Vagina (tissue), 2 donors: Measurements from ENCODE around the gene ADARB2. TPM values are rescaled to one million over a fixed set of nuclear protein-coding genes. Genes with fewer than 3 reads are reported as not detected.

Experiments
- DNase-seq, 2 donors: peaks; one replicate each; pipeline ENCODE4 v3.0.0-alpha.2; 2017; ENCODE audit errors: extremely low spot score in 2 of 2
- H3K27ac ChIP-seq: fragments of 200-600 bp; sonication (generic); one replicate; pipeline ENCODE4 v1.5.1; 2019
- H3K27me3 ChIP-seq: fragments of 200-600 bp; sonication (generic); one replicate; pipeline ENCODE4 v1.5.1; 2019
- H3K36me3 ChIP-seq, 2 donors: fragments of 200-600 bp; sonication (generic); one replicate each; pipeline ENCODE4 v1.5.1; 2017 to 2019
- H3K4me1 ChIP-seq: fragments of 200-600 bp; sonication (generic); one replicate; pipeline ENCODE4 v1.5.1; 2019
- H3K4me3 ChIP-seq, 2 donors: fragments of 200-600 bp; sonication (generic); 1 replicate in 1 of 2; 2 replicates in 1 of 2; pipeline ENCODE4 v1.5.1; 2016 to 2019
- H3K9me3 ChIP-seq: fragments of 200-600 bp; sonication (generic); one replicate; pipeline ENCODE4 v1.5.1; 2019
- POLR2A ChIP-seq, 2 donors: fragments of 450-650 bp; IDR thresholded peaks; one replicate each; pipeline ENCODE4 v1.6.1; 2017; ENCODE audit warnings: antibody characterized with exemption in 2 of 2, mild to moderate bottlenecking in 2 of 2, moderate library complexity in 2 of 2
- POLR2AphosphoS5 ChIP-seq, 2 donors: sonication (generic); formaldehyde crosslinking; IDR thresholded peaks; one replicate each; pipeline ENCODE4 v1.9.0; 2017; ENCODE audit warnings: antibody characterized with exemption in 2 of 2, mild to moderate bottlenecking in 2 of 2, low read depth in 1 of 2; ENCODE audit not compliant: insufficient read depth in 1 of 2
- intact Hi-C: fragments of 100-400 bp; cut with DNase I; formaldehyde crosslinking; loops from one replicate; pipeline ENCODE4 v1.15.1; 2023
- total RNA-seq: library from RNA; depleted of rRNA; stranded (reverse); fragments of >200 nt; gene quantifications from one replicate; pipeline ENCODE4 v1.2.3, GENCODE V29; 2016
- TF ChIP-seq, protein P1 (sequence below), 3 experiments: fragments of 450-650 bp in 2 of 3; fragments of 200-600 bp in 1 of 3; sonication (generic) in 1 of 3; IDR thresholded peaks; one replicate each; pipeline ENCODE4 v1.5.1; 2017 to 2019; ENCODE audit warnings: antibody characterized with exemption in 3 of 3, mild to moderate bottlenecking in 2 of 3, moderate library complexity in 2 of 3

ADARB2 gene
- total RNA-seq, 1 donor from 2014 or later = 3.4 TPM

DNA sequence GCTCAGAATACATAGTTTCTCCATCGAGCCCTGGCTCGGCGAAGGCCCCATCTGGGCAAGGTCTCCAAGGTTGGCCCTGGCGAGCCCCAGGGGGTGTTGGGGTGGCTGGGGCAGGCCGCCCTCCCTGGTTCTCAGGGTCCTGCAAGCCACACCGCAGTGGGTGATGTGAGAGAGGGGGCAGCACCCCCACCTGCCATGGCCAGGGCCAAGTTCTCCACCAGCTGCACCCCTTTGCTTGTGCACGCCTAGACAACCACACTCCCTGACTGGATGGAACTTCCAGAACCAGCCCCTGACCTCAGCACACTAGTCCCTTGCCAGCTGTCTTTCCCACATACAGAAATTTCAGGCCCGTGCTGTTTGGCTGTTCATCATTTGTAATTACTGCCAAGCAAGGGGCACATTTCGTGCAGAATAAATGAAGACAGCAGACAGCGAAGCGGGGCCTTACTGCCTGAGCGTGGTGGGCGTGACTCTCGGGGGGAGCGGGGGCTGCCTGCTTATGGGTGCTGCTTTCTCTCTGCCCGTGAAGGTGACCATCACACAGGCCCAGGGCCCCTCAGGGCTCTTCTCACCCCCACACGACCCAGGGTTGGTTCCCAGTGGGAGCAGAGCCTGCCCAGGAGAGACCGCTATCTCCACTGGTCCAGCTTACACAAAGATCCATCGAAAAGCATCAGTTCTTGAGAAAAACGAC, 85.9 kb downstream of the ADARB2 start:
- Histone ChIP-seq H3K4me1 (no peaks in the 10 kb centered on the region), H3K27me3 (no peaks in the 10 kb centered on the region), H3K27ac (no peak overlapping the region), H3K4me3 (no peak overlapping the region), H3K36me3 (no peaks in the 10 kb centered on the region), H3K9me3 (no peaks in the 10 kb centered on the region)
- DNase-seq = no peak
- intact Hi-C loops = no loop called here
- TF ChIP-seq POLR2AphosphoS5 (IDR thresholded peaks at IDR 0.05; ENCODE audit: insufficient read depth in 1 of 2, low read depth in 1 of 2) (no peak), POLR2A (IDR thresholded peaks at IDR 0.05) (no peak)
- TF ChIP-seq, protein P1, sequence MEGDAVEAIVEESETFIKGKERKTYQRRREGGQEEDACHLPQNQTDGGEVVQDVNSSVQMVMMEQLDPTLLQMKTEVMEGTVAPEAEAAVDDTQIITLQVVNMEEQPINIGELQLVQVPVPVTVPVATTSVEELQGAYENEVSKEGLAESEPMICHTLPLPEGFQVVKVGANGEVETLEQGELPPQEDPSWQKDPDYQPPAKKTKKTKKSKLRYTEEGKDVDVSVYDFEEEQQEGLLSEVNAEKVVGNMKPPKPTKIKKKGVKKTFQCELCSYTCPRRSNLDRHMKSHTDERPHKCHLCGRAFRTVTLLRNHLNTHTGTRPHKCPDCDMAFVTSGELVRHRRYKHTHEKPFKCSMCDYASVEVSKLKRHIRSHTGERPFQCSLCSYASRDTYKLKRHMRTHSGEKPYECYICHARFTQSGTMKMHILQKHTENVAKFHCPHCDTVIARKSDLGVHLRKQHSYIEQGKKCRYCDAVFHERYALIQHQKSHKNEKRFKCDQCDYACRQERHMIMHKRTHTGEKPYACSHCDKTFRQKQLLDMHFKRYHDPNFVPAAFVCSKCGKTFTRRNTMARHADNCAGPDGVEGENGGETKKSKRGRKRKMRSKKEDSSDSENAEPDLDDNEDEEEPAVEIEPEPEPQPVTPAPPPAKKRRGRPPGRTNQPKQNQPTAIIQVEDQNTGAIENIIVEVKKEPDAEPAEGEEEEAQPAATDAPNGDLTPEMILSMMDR (IDR thresholded peaks at IDR 0.05) = no peak

DNA sequence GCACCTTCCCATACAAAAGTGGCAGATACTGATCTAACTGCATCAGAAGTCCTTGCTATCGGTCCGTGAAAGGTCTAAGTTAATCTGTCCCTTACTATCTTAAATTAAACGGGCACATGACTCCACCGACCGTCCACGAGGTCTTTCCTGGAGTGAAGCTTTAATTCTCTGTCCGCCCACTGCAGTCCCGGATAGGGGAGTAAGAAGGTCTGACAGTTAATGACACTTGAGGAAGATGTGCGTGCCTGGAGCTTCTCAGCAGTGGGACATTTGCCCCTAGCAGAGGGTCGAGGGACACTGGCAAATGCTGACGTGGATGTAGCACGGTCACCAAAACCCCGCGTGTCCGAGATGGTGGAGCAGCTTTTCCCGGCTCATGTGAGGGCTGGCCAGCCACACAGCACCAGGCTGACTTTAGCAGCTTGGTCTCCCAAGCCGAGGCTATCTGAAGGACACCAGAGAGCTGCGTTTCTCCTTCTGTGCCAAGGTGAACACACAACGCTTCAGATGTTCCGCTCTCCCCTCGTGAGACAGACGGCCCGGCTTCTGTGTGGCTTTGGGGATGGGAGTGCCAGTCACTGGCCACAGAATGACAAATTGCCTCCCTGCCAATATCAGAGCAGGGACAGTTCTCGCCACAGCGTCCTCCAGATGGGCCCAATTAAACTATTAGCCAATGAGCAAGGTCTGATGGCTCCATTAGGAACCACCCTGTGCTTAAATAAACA, 86.6 kb downstream of the ADARB2 start:
- DNase-seq = no peak
- TF ChIP-seq POLR2A (IDR thresholded peaks at IDR 0.05) (no peak), POLR2AphosphoS5 (IDR thresholded peaks at IDR 0.05; ENCODE audit: insufficient read depth in 1 of 2, low read depth in 1 of 2) (no peak)
- TF ChIP-seq, protein P1 (IDR thresholded peaks at IDR 0.05) = no peak

DNA sequence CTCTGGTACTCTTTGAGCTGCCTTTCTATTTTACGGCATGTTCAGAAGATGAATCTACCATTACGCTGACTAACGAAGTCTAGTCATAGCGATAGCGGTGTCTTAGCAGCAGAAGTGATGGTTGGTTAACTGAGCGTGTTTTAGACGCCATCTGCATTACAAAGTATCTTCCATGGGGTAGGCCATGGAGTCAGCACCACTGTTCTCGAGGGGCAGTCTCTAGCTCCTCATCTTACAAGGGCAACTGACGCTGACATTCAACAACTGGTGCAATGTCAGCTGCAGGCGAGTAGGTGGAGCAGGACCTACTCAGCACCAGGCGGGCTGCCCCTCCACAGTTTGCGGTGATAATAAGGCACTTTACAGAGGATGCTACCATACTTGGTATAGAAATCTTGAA, 88.7 kb downstream of the ADARB2 start:
- Histone ChIP-seq H3K36me3 (no peaks in the 10 kb centered on the region), H3K27ac (no peak overlapping the region), H3K27me3 (no peaks in the 10 kb centered on the region), H3K9me3 (no peaks in the 10 kb centered on the region), H3K4me1 (no peaks in the 10 kb centered on the region), H3K4me3 (no peak overlapping the region)
- DNase-seq = no peak
- intact Hi-C loops = no loop called here
- TF ChIP-seq, protein P1 (IDR thresholded peaks at IDR 0.05) = no peak
- TF ChIP-seq POLR2AphosphoS5 (IDR thresholded peaks at IDR 0.05; ENCODE audit: insufficient read depth in 1 of 2, low read depth in 1 of 2) (no peak), POLR2A (IDR thresholded peaks at IDR 0.05) (no peak)

More for the DNA sequence above, 86.6 kb downstream of the ADARB2 start:
- no peak overlapping the region for H3K4me3 ChIP-seq
- no peaks in the 10 kb centered on the region for H3K4me1 ChIP-seq
- no peaks in the 10 kb centered on the region for H3K9me3 ChIP-seq
- H3K27me3 ChIP-seq = no peaks in the 10 kb centered on the region
- no peaks in the 10 kb centered on the region for H3K36me3 ChIP-seq
- intact Hi-C loops = no loop called here
- no peak overlapping the region for H3K27ac ChIP-seq

DNA sequence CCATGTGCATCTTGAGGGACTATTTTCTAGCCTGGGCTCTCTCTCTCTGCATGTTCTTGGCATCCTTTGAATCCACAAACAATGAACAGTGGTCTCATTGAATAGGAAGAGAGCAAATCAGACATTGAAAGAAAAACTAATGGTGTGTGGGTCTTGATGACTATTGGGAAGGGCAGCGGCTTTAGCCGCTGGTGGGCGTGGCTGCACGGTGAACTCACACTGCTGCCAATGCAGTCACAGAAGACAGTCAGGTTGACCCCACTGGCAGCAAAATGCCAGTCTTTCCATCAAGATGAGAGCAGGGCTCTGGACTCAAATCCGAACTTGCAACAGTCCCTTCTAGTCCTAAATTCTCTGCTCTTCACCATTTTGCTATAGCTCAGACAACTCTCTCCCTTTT, 91.0 kb downstream of the ADARB2 start:
- Histone ChIP-seq H3K9me3 (no peaks in the 10 kb centered on the region), H3K36me3 (no peaks in the 10 kb centered on the region), H3K27ac (no peak overlapping the region), H3K4me3 (no peak overlapping the region), H3K27me3 (no peaks in the 10 kb centered on the region), H3K4me1 (no peaks in the 10 kb centered on the region)
- no peak for DNase-seq
- TF ChIP-seq, protein P1 (IDR thresholded peaks at IDR 0.05) = no peak
- no peak for TF ChIP-seq POLR2A (IDR thresholded peaks at IDR 0.05)
- no peak for TF ChIP-seq POLR2AphosphoS5 (IDR thresholded peaks at IDR 0.05; ENCODE audit: insufficient read depth in 1 of 2, low read depth in 1 of 2)
- intact Hi-C loops = no loop called here

DNA sequence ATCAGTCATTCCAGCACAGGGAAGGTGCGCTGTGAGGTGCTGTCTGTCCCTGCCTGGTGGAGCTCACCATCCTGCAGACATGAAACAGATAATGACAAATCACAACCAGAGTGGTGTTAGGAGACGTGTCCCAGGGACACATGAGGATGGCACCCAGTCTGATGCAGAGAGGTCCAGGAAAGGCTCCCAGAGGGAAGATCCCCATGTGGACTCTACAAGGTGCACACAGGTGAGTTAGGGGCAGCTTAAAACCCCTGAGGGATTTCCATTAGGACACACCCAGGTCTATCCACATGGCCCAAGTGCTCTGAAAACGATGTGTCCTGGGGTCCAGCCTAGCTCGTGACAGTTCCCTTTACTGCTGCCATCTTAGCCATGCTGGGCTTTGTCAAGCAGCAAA, 91.4 kb downstream of the ADARB2 start:
- Histone ChIP-seq H3K4me1 (no peaks in the 10 kb centered on the region), H3K27ac (no peak overlapping the region), H3K36me3 (no peaks in the 10 kb centered on the region), H3K27me3 (no peaks in the 10 kb centered on the region), H3K9me3 (no peaks in the 10 kb centered on the region), H3K4me3 (no peak overlapping the region)
- intact Hi-C loops = no loop called here
- no peak for DNase-seq
- TF ChIP-seq, protein P1 (IDR thresholded peaks at IDR 0.05) = no peak
- TF ChIP-seq POLR2A (IDR thresholded peaks at IDR 0.05) (no peak), POLR2AphosphoS5 (IDR thresholded peaks at IDR 0.05; ENCODE audit: insufficient read depth in 1 of 2, low read depth in 1 of 2) (no peak)
